Type B pancreatic cell (in vitro differentiated cells): ENCODE measurements around the gene C2orf68. TPM values are rescaled to one million over a fixed set of nuclear protein-coding genes. Genes with fewer than 3 reads are reported as not detected.
"Not testable (repeated sequence)": the region's sequence is repeated elsewhere in the genome, so short reads cannot be mapped to it uniquely, and the experiment has no call there.

Source experiments
- DNase-seq: peaks from one replicate; pipeline ENCODE4 v3.0.0; 2021; ENCODE audit warnings: mixed read lengths; ENCODE audit not compliant: unreplicated experiment; ENCODE audit errors: extremely low spot score
- H3K27ac Mint-ChIP-seq: 2 replicates; pipeline ENCODE4 v1.8.0; 2021; ENCODE audit warnings: mild to moderate bottlenecking, mixed read lengths
- H3K27me3 Mint-ChIP-seq: 2 replicates; pipeline ENCODE4 v1.8.0; 2021; ENCODE audit warnings: mixed read lengths
- H3K36me3 Mint-ChIP-seq: 2 replicates; pipeline ENCODE4 v1.8.0; 2021; ENCODE audit warnings: mixed read lengths
- H3K4me1 Mint-ChIP-seq: one replicate; pipeline ENCODE4 v1.8.0; 2021; ENCODE audit warnings: mixed read lengths; ENCODE audit not compliant: unreplicated experiment
- H3K4me3 Mint-ChIP-seq: 2 replicates; pipeline ENCODE4 v1.8.0; 2021; ENCODE audit warnings: mild to moderate bottlenecking, mixed read lengths
- H3K9me3 Mint-ChIP-seq: 2 replicates; pipeline ENCODE4 v1.8.0; 2021; ENCODE audit warnings: mixed read lengths
- CTCF ChIP-seq: fragments of 200-600 bp; sonication (generic); conservative IDR thresholded peaks from 2 replicates; pipeline ENCODE4 v1.5.0; 2021; ENCODE audit warnings: antibody characterized with exemption, mild to moderate bottlenecking
- total RNA-seq: library from RNA; stranded (reverse); gene quantifications from 2 replicates; pipeline ENCODE4 v1.2.1, GENCODE V29; 2021; ENCODE audit warnings: low replicate concordance

The C2orf68 gene
- total RNA-seq, 1 donor from 2014 or later, result 66.6 TPM

- H3K4me1 Mint-ChIP-seq, result peaks cover 25% of the 10 kb centered on the region
- no peaks in the 10 kb centered on the region for H3K9me3 Mint-ChIP-seq
- H3K4me3 Mint-ChIP-seq, result peak overlapping the region; percentile 55
- no peaks in the 10 kb centered on the region for H3K27me3 Mint-ChIP-seq
- peaks cover 11% of the 10 kb centered on the region for H3K36me3 Mint-ChIP-seq
- TF ChIP-seq CTCF, result no peak
- no peak for DNase-seq
- H3K27ac Mint-ChIP-seq, result peak overlapping the region; percentile 28
Observed at GRCh38 chr2:85604568-85605339, 7.1 kb downstream of the C2orf68 start.

GRCh38 chr2:85604133-85604444, 7.8 kb downstream of the C2orf68 start:
- Mint-ChIP-seq H3K4me1 (peaks cover 25% of the 10 kb centered on the region), H3K27ac (peak overlapping the region; percentile 48), H3K4me3 (peak overlapping the region; percentile 90)
- H3K36me3 Mint-ChIP-seq, H3K27me3 Mint-ChIP-seq, DNase-seq, H3K9me3 Mint-ChIP-seq: not testable (repeated sequence)

- H3K27me3 Mint-ChIP-seq, result no peaks in the 10 kb centered on the region
- H3K4me1 Mint-ChIP-seq, result peaks cover 25% of the 10 kb centered on the region
- peak within 1 kb of the TSS; percentile 90 for H3K4me3 Mint-ChIP-seq
- H3K36me3 Mint-ChIP-seq, result no peaks in the 10 kb centered on the region
- H3K9me3 Mint-ChIP-seq, result no peaks in the 10 kb centered on the region
- DNase-seq, result peak; percentile 93
- H3K27ac Mint-ChIP-seq, result peak within 1 kb of the TSS; percentile 81
- peak; percentile 66 for TF ChIP-seq CTCF
Observed at GRCh38 chr2:85602476-85603234, 9.2 kb downstream of the C2orf68 start, which contains the start of gene TMEM150A. TSS of gene TMEM150A (minus strand) at chr2:85602698. CDS start at chr2:85601948, 750 bp downstream.

- no peak for DNase-seq
- no peaks in the 10 kb centered on the region for H3K9me3 Mint-ChIP-seq
- no peak for TF ChIP-seq CTCF
Observed at GRCh38 chr2:85601771-85602475, 9.9 kb downstream of the C2orf68 start.

GRCh38 chr2:85600951-85601770, 10.7 kb downstream of the C2orf68 start:
- no peaks in the 10 kb centered on the region for H3K27me3 Mint-ChIP-seq
- peak overlapping the region; percentile 81 for H3K27ac Mint-ChIP-seq
- DNase-seq, result no peak
- H3K36me3 Mint-ChIP-seq, result no peaks in the 10 kb centered on the region
- peak overlapping the region; percentile 89 for H3K4me3 Mint-ChIP-seq
- no peak for TF ChIP-seq CTCF
- H3K9me3 Mint-ChIP-seq, result no peaks in the 10 kb centered on the region
- H3K4me1 Mint-ChIP-seq, result peaks cover 24% of the 10 kb centered on the region

More at GRCh38 chr2:85601771-85602475, 9.9 kb downstream of the C2orf68 start:
- Mint-ChIP-seq H3K27ac (peak overlapping the region; percentile 81), H3K4me3 (peak overlapping the region; percentile 89), H3K27me3 (no peaks in the 10 kb centered on the region), H3K36me3 (no peaks in the 10 kb centered on the region), H3K4me1 (peaks cover 25% of the 10 kb centered on the region)
